IPS-NIHi7 (cell line): ENCODE measurements around the gene HOXA11.

Experiments
- DNase-seq: peaks from one replicate; pipeline ENCODE4 v3.0.0; 2012; ENCODE audit warnings: mixed read lengths; ENCODE audit errors: extremely low spot score

The HOXA11 gene

DNA sequence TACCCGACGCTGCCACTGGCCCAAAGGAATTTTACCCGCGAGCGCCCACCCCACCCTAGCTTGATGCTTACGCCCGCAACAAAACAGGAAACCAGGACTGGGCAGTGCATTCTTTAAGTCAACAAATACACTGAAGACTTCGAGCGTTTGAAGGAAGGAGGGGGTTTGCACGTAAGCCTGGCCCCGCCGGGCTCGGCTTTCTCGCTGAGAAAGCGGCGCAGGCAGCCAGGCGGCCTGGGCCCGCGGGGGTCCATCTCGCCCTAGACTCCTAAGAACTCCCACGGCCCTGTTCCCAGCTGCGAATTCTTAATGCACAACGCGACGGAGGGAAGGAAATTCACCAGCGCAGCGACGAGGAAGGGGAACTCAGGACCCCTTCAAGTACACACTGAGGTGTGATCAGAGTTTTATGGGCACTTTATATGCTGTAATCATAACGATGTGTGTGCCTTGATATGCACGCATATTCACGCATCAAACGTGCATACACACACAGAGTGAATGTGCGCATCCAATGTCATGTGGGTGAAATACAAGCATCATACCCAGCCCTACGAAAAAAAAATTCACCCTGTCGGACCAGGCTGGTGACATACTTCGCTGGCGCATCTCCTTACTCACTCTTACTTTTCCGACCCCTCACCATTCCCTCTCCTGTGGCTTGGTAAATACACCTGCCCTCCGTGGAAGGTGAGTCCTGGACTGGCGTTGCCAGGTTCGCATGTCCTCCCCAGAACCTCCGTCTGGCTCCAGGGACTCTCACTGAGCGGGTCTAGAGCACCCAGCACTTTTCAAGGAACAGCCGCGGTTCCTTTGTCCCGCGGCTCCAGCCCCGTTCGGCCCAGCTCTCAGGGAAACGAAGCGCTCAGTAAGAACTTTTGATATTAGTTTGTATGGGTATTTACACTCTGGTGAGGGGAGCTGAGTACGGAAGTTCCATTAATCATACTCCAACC is 20.6 kb upstream of the HOXA11 start:
- no peak for DNase-seq

DNA sequence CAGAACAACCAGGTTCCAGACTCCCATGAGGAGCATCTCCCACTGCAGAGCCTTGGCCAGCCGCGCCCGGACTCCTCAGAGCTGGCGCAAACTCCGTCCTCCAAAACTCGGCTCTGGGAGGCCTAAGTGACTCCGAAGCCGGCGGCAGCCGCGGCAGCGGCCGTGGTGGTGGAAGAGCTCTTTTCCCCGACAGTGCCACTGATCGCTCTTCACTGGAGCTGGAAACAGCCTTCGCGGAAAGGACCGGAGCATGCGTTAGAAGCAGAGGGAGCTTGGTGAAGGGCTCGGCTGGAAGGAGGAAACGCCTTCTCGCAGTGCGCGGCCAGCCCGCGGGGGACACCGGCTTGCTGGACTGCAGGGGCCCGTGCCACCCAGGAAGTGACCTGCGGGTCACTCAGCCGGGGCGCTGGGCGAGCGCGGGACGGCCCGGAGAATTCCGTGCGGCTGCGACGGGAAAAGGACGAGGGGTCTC is 19.9 kb upstream of the HOXA11 start:
- DNase-seq, result no peak

DNA sequence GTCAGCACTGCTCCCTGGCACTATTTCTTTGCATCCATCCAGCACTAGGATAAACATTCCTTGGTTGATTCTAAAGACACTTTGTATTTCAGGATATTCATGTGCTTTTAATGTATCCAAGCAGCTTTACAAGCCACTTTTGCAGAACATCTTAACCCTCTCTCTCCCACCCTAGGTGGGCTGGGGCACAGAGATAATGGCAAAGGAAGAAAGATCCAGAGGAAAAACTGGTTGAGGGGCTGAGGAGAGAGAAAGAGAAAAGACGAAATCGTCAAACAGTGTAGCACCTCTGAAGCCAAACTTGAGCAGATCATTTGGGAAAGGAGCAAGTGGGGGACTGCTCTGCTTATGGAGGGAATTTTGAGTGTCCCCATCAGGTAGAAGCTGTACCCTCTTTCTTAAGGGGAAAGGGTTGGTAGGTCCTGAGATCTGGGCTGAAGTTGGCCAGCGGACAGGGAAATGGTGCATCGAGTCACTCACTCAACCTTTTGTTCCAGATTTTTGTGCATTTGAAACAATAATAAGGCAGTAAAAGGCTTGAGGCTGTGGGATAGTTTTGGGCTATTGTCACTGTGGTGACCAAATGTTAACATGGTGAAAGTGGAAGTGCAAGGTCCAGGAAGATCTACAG is 19.0 kb upstream of the HOXA11 start:
- no peak for DNase-seq

DNA sequence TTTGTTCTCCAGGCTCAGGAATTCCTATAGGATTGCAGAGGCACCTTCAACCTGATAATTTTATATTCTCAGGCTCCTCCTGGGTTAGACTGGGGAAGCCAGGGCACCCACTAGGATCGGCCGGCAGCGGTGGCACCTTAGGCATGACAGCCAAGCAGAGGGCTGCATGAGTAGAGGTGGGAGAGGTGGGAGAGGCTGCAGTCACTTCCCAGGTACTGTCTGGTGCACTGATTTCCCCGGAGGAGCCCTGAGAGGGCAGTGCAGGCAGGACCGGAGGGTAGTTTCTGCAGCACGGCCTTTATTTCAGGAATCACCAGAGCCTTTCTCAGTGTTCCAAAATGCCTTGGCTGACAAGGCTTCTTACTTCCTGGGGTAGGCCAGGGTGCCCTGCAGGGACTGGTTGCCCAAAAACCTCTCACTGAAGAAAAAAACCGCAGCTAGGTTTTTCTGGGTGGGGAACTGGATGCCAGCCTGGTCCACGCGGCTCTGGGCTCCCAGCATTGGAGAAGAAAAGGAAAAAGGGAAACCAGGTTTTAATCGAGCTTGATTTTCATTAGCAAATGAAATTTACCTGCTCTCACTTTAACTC is 18.4 kb upstream of the HOXA11 start:
- DNase-seq, result no peak

DNA sequence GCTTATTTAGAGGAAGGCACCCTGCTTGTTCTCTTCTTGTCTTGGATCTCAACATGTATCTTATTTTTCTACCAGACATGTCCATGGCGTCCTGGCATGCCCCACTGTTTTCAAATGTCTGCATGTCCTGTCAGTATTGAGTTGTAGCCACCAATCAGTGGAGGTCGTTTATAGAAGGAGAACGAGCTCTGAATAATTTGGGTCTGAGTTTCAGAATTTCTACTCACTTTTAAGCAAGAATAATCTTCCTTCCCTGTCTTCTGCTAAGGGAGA is 17.8 kb upstream of the HOXA11 start:
- no peak for DNase-seq

DNA sequence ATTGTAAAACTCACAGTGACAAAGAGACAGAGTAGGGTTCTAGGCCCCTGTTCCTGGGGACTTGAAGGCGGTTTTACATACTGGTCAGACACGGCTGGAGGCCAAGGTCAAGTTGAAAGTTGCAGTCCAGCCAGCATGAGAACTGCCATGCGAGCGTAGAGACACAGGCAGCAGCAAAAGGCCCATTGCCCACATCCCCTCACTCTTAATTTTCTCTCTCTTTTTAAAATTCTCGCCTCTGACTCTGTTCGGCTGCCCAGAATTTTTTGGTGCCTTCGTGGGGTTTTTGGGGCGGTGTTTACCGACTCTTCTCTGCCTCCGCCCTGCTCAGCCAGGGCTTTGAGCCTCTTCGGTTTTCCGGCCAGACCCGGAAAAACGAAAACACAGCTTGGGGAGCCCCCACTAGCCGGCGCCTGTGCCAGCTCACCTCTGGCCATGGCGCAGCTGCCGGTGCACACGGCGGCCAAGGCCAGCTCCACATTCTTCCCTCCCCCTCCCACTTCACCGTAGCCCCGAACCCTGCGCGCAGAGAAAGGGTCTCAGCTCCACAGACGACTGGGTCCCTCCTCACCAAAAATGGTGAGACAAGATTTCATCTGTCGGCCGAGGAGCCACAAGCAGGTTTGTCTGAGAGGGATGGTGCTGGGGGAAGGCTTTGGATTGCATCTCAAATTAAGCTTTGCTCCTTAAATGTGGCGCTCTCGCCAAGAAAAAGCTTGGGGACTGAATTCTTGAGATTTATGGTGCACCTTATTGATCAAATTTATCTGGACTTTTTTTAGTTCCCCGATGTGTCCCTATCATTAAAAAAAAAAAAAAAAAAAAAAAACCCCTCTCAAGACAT is 17.2 kb upstream of the HOXA11 start:
- no peak for DNase-seq

DNA sequence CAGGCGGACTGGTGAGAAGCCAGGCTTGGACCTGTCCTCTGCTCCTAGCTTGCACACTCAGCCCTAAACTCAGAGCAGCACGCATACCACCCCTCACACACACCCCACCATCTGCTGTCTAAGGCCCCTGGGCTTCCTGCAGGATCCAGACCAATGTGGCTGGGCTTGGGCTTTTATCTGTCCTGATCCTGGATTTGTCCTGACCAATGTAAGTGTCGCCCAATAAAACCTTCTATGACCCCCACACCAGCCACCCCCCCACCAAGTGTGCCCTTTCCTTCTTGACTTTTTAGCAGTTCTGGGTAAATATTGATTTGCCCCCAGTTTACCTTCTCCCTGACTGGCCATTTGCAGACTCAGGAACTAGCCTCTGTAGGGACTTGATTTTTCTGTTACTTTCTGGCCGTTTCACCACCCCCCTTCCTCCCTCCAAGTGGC is 16.6 kb upstream of the HOXA11 start:
- DNase-seq, result no peak

DNA sequence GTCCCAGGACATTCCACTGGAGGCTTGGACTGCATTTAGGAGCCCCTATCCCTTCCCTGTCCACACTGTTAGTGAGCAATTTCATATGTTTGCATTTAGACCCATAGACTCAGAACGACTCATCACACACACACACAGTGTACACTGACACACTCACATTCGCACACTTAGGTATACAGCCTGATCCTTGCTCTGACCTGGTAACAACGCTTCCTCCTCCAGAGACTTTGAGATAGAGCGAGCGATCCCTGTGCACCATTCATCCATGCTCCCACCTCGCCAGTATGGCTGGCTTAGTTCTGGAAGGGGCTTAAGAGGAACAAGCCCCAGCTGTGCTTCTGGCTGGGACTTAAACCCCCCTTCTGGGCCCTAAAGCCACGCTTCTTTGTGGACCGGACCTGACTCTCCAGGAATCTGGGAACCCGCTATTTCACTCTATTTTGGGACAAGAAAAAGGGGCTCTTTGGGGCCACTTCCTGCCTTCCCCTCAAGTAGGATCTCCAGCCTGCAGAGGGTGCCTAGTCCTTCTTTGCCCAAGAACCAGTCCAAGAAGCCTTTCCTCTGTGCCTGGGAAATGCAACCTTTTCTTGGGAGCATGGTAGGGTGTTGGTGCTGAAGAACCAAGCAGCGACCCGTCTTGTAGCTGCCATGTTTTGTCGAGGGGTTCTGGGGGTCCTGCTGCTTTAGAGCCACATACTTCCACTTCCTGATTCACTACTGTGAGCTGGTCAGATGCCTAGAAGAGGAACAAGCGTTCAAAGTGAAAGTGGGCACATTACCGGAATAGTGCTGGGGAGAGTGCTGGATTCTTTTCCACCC is 15.9 kb upstream of the HOXA11 start:
- no peak for DNase-seq

DNA sequence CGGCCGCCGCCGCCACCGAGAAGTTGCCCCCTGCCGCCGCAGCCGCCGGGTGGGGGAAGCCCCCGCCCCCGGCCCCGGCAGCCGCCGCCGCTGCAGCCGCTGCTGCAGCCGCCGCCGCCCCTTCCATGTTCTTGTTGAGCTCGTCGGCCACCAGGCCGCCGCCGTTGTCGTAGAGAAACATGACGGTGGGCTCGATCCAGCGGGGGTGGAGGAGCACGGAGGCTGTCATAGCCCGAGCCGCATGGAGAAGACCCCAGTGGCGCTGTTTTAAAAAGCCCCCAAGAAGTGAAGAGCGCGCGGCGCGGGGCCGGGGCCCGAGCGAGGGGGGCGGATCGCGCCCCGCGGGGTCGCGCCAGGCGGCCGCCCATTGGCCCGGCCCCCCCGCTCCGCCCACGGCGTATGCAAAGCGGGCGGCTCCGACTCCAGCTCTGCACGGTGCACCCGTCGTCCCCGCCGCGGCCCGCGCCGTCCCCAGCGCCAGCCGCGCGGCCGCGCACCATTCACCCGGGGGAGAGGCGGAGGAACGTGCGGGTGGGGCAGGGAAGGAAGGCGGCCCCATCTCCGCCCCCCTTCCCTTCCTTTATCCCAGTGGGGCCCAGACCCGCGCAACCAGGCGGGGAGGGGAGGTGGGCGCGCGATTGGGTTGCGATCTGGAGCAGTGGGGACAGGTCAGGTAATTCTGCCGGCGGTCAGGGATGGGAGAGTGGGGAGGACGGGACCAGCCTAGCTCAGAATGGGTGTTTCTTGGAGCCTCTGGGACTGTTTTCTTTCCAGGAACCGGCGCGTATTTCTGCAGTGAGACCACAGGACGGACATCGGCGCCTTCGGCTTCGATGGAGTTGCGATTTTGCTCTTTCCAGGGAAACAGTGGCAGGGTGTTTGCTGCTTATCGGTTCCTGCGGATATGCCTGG is 15.1 kb upstream of the HOXA11 start, which contains the start of gene HOXA13:
Gene HOXA13, minus strand, starts transcription at position 243 of the 912 bp plus-strand sequence. Its CDS starts 14 bp downstream, at position 229.
- DNase-seq, result no peak

DNA sequence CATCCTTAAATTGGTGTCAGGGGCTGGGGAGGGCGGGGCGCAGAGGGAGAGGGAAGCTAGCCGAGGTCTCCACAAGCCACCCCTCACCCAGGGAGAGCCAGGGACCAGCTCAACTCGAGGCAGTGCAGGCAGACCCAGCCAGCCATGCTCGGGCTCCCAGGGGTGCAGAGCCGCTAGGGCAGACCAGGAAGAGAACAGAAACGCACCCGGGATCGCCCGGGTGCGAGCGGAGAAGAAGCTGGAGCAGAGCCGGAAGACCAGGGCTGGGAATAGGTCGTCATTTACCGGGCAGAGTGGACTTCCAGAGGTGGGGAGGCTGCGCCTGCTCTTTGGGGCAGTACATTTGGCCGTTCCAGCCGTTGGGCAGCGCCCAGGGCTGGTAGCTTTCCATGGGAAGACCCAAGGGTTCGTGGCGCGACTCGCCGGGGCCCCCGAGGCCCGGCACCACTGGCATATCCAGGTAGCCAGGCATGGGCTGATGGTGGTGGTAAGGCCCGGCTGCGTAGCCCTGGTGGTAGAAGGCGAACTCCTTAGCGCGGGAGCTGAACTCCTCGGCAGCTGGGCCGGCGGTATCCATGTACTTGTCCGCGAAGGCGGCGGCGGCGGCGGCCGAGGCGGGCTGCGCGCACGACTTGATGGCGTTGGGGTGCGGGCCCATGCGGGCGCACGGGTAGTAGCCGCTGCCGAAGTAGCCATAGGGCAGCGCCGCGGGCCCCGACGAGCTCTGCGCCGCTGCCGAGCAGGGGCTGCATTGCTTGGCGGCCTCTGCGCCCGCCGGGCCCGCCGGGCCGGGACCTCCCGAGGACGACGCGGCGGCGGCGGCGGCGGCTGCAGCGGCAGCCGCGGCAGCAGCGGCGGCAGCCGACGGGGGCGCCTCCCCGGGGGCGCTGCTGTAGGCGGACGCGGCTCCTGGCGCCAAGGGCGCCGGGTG is 14.1 kb upstream of the HOXA11 start:
- no peak for DNase-seq

DNA sequence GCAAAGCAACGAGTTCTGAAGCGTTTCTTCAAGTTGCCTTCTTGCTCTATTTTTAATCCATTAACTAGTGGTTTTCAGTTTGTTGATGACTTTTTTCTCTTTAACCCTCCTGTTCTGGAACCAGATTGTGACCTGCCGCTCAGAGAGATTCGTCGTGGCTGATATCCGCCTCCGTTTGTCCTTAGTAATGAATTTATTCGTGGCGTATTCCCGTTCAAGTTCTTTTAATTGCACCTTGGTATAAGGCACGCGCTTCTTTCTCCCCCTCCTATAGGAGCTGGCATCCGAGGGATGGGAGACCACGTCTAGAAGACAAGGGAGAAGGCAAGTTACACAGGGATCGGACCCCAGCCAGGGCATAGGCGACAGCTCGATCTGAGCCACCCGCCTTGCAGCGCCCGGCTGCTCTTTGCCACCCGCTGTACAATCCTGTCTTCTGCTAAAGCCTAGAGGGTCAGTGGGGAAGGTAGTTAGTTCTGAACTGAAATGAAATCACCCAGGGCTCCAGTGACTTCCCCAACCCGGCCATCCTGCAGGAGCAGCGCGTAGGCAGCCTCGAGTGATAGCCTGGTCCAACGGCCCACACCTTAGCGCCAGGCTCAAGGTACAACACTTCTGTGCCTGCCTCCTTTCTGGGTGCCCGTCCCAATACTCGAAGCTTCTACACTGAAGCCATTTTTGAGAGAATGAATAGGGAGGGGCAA is 13.3 kb upstream of the HOXA11 start:
- DNase-seq, result no peak

DNA sequence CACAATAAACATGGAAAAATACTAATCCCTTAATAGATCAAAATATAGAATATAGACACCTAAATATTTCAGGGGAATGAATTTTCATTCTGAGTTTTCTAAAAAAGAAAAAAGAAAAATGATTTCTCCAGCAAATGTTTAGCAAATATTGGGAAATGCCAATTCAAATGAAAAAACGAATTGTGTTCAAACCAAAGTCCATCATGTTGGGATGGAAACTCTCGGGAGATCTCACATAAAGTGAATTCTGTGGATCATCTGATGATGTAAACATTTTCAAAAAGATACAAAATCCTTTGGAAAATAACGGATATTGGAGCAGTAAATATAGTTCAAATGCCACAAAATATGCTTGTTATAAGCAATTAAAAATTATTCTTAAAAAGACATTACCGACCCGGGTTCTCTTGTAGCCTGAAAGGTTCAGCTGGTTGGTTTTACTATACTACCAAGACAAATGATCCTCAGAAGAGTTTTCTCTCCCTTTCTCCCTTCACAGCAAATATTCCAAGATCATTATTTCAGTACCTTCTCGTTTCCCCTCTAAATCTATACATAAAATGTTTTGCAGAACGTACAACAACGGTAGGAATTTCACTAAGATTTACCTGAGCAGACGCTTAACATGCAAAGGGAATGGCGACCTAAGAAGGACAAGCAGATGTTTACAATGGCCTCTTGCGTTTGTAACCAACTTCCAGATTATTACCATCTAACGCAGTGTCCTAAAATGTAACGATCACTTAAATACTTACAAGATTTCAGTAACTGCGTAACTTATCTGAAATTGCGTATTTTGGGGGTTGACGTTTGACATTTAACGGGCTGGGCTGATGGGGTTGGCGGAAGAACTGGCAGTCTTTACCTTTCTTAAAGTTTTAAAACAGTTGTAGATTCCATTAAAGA is 12.4 kb upstream of the HOXA11 start:
- no peak for DNase-seq

DNA sequence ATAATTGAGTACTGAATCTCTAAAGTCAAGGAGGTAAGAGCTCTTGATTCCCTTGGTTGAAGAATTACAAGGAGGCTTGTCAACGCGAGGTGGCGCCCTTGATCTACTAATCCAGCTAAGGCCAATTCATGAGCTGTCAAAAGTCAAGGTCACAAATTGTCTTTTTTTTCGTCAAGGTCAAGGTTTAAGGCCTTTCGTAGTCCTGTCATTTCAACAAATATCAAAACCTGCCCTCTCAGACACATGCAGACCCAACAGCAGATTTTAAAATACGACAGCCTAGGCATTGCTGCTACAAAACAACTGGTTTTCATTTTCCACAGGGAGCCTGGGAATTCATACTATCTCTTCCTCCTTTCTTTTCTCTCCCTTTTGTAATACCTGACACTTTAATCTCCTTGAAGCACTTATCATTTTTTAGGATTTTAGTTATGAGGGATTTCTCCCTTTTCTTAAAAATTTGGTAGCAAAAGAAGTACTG is 11.3 kb upstream of the HOXA11 start:
- no peak for DNase-seq

DNA sequence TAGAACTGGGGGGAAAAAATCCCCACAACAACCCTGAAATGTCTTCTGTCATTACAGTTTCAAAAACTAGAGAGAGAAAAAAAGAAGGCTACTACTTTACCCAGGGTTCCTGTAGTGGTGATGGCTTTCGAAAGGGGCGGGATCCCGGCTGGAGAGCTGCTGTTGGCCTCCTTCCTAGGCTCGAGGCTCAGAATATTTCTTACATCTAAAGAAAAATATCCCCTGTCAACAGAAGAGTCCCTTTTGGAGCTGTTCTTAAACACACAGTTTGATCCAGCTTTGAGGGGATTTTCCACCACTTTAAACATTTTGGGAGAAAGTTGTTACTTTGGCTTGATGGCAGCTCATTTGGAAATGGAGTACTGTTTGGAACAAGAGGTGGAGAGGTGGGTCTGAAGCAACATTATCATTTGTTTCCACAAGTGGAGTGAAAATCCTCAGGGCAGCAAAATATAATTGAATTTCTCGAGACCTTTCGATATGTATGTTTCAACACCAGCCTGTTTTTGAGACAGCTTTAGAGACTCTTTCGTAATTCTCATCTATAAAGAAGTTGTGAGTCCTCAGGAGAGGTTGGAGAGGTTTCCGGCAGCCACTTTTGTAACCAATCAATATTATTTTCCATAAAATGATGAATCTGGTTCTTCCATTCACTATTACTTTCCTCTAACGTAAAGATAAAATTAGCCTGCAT is 9.8 kb upstream of the HOXA11 start:
- DNase-seq, result no peak

DNA sequence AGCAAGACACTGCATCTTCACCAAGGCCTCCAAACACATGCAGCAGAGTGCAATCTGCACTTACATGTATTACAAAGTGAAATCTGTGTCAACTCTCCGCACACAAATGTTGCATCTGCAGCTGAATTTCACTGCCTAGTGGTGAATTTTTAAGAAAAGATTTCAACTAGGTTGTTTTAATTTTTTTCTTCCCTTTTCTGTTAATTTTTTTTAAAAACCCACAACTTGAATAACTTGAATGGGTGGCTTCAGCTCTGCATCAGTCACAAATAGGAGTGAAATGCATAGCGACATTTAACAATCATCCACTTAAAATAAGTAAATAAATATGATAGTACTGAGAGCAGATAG is 8.9 kb upstream of the HOXA11 start:
- DNase-seq, result no peak

DNA sequence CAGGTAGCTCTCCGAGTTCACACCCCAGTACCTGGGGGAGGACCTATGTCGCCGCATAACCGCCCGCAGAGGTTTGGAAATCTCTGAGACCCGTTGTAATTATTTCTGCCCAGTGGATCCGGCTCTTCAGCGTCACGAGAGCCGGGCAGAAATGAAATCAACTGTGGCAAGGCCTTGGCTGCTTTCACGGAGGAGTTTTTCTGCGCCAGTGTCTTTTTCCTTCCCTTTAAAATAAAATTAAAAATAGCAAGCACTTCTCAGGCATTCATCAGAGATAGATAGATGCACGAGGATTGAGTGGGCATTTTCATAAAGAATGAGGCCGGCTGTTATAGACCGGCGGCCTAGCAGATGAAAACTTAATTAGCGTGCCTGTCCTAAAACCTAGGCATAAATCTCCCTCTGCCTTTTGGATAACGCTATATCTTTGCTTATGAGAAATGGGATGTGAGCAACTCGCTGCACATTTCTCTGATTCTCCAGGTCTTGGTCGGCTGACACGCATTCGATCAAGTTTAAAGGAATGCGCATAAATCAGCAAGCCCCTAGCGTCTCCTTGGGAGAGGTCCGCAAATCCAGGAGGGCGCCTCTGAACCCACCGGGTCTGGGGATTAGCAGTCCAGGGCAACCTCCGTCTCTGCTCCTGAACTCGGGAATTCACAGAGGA is 8.4 kb upstream of the HOXA11 start:
- DNase-seq, result no peak
